ENCODE data around the gene UBE2D2. TPM values are rescaled to one million over a fixed set of nuclear protein-coding genes. Genes with fewer than 3 reads are reported as not detected.
A peak's percentile ranks its signal among the peaks of the same experiment; 100 is the strongest.

The UBE2D2 gene
- total RNA-seq, 1 donor from 2014 or later, result 97.0 TPM

DNA sequence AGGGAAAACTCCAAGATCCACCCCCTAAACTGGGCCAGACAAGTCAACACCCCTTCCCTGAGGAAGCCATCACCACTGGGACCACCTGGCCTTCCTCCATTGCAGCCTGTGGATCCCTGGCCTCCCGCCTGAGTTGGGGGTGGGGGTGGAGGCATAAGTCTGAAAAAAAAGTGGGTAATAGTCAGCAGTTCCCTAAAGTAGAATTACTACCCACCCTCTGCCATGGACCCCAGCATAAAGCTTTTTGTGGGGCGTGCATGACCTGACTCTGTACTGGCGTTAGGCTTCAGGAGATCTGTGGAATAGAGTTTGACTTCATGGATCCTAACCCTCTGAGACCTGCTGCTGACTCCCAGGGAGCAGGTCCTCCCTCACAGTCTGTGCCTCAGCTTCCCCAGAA, 85.0 kb downstream of the UBE2D2 start:
- Histone ChIP-seq H3K9me3 (no peaks in the 10 kb centered on the region), H3K36me3 (no peaks in the 10 kb centered on the region), H3K27me3 (ENCODE audit: low read depth) (no peaks in the 10 kb centered on the region), H3K4me3 (no peak overlapping the region), H3K27ac (no peak overlapping the region), H3K4me1 (peaks cover 49% of the 10 kb centered on the region)
- ATAC-seq, result no peak
- intact Hi-C loops (cut with DNase I), result no loop called here
- DNase-seq, result no peak
- TF ChIP-seq, protein P1, sequence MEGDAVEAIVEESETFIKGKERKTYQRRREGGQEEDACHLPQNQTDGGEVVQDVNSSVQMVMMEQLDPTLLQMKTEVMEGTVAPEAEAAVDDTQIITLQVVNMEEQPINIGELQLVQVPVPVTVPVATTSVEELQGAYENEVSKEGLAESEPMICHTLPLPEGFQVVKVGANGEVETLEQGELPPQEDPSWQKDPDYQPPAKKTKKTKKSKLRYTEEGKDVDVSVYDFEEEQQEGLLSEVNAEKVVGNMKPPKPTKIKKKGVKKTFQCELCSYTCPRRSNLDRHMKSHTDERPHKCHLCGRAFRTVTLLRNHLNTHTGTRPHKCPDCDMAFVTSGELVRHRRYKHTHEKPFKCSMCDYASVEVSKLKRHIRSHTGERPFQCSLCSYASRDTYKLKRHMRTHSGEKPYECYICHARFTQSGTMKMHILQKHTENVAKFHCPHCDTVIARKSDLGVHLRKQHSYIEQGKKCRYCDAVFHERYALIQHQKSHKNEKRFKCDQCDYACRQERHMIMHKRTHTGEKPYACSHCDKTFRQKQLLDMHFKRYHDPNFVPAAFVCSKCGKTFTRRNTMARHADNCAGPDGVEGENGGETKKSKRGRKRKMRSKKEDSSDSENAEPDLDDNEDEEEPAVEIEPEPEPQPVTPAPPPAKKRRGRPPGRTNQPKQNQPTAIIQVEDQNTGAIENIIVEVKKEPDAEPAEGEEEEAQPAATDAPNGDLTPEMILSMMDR (IDR thresholded peaks at IDR 0.05), result no peak

DNA sequence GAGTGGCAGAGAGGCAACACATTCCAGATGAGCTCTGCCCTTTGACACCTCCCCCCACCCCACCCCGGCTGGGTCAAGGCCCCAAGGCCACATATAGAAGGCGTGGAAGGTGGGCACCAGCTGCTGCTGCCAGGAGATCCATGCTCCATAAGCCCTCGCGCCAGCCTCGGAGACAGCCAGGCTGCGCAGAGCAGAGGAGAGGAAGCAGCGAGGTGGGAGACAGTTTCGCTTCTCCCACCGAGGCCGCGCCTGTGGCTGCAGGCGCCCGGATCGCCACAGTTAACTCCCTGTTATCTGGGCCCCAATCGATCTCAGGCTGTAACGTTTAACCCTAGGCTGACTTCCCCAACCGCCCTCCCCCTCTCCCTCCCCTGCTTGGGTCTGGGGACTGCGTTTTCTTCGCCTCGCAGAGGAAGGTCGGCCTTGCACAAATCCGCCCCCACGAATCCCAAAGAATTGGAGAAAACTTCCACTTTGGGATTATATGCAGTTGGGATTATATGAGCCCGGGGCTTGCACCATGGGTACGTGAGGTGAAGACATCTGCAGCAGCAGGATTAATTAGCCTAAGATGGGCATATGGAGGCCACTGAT, 85.9 kb downstream of the UBE2D2 start:
- no peaks in the 10 kb centered on the region for H3K36me3 ChIP-seq
- no peaks in the 10 kb centered on the region for H3K9me3 ChIP-seq
- TF ChIP-seq, protein P1 (IDR thresholded peaks at IDR 0.05), result no peak
- no peaks in the 10 kb centered on the region for H3K27me3 ChIP-seq (ENCODE audit: low read depth)
- H3K4me1 ChIP-seq, result peaks cover 58% of the 10 kb centered on the region
- intact Hi-C loops (cut with DNase I), result no loop called here
- DNase-seq, result no peak
- peak overlapping the region; percentile 94 for H3K4me3 ChIP-seq
- ATAC-seq, result no peak
- no peak overlapping the region for H3K27ac ChIP-seq

DNA sequence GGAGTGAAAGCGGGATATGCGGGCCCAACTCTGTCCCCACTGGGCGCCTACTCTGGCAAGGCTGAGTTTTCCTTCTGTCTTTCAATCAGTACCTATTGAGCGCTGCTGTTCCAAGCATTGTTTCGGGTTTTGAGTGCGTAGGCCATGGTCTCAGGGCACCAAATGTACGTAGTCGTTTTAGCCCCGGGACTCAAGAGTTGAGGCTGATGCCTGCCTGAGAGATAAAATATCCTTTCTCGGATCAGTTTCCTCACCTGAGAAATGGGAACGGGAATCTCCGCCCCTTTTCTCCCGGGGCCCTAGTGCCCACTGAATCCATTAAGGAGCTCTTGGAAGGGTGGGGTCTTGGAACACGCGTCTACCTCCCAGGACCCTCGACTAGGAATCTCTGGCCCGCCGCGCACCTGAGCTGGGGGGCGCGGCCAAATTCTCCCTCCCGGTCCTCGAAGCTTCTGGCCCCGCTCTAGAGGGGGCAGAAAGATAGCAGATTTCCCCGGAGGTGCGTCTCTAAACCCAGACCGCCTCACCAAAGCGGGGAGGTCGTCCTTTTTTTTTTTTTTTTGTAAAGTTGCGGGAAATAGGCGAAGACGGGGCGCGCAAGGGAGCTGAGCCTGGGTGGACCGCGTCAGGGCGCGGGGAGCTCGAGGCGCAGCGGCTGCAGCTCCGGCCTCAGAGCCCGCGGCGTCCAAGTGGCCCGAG, 86.5 kb downstream of the UBE2D2 start:
- Histone ChIP-seq H3K9me3 (no peaks in the 10 kb centered on the region), H3K36me3 (no peaks in the 10 kb centered on the region), H3K4me1 (peaks cover 58% of the 10 kb centered on the region), H3K27me3 (ENCODE audit: low read depth) (no peaks in the 10 kb centered on the region), H3K4me3 (peak overlapping the region; percentile 94), H3K27ac (no peak overlapping the region)
- intact Hi-C loops (cut with DNase I), result no loop called here
- TF ChIP-seq, protein P1 (IDR thresholded peaks at IDR 0.05), result no peak
- DNase-seq (no peak), ATAC-seq (no peak)

DNA sequence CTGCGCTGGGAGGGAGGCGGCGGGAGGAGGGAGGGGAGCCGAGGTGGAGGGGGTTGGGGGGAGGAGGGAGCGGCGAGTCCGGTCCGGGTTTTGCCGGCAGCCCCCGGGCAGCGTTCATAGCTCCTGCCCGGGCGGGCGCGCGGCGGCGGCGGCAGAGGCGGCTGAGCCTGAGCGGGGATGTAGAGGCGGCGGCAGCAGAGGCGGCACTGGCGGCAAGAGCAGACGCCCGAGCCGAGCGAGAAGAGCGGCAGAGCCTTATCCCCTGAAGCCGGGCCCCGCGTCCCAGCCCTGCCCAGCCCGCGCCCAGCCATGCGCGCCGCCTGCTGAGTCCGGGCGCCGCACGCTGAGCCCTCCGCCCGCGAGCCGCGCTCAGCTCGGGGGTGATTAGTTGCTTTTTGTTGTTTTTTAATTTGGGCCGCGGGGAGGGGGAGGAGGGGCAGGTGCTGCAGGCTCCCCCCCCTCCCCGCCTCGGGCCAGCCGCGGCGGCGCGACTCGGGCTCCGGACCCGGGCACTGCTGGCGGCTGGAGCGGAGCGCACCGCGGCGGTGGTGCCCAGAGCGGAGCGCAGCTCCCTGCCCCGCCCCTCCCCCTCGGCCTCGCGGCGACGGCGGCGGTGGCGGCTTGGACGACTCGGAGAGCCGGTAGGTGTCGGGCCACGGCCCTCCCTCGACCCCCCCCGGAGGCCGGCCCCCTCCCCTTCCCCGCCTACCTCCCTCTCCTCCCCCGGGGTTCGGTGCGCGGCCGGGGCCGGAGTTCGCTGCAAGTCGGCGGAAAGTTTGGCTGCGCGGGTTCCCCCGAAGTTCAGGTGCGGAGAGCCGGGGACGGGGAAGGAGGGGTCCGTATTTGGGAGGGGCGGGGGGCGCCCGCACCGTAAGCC, 87.3 kb downstream of the UBE2D2 start, which contains the start of gene CXXC5:
Gene CXXC5, plus strand, starts transcription at position 145 of the 877 bp plus-strand sequence. CDS start 32,175 bp downstream, outside the sequence.
- intact Hi-C loops (cut with DNase I), result no loop called here
- Histone ChIP-seq H3K27ac (peak within 1 kb of the TSS; percentile 80), H3K4me1 (peaks cover 58% of the 10 kb centered on the region), H3K9me3 (no peaks in the 10 kb centered on the region), H3K27me3 (ENCODE audit: low read depth) (no peaks in the 10 kb centered on the region), H3K4me3 (peak within 1 kb of the TSS; percentile 94), H3K36me3 (no peaks in the 10 kb centered on the region)
- TF ChIP-seq, protein P1 (IDR thresholded peaks at IDR 0.05), result no peak
- DNase-seq, result peak; percentile 89
- peak; percentile 79 to 81 for ATAC-seq

All from lower lobe of right lung (tissue), 2 donors.